GM21717 (cell line): Measurements from ENCODE around the gene RFX7.
A peak's percentile ranks its signal among the peaks of the same experiment; 100 is the strongest.
"Not testable (repeated sequence)": the region's sequence is repeated elsewhere in the genome, so short reads cannot be mapped to it uniquely, and the experiment has no call there.

Source experiments
- ATAC-seq: cut with Tn5 transposase; IDR thresholded peaks from one replicate; pipeline ENCODE4 v1.9.1; 2021; ENCODE audit warnings: mild to moderate bottlenecking, moderate library complexity; ENCODE audit not compliant: unreplicated experiment

Gene RFX7

GRCh38 chr15:56243163-56244037 lies at the start of gene RFX7:
Gene RFX7 (minus strand): TSS chr15:56243879. CDS start chr15:56243285, 594 bp downstream.
- peak; percentile 43 for ATAC-seq

- ATAC-seq = no peak
These were observed 49.1 kb upstream of the RFX7 start for GRCh38 chr15:56292546-56293316.

GRCh38 chr15:56291741-56292140 lies 48.1 kb upstream of the RFX7 start:
- no peak for ATAC-seq

GRCh38 chr15:56286213-56286612 lies 42.5 kb upstream of the RFX7 start:
- no peak for ATAC-seq

GRCh38 chr15:56281145-56281544 lies 37.5 kb upstream of the RFX7 start:
- ATAC-seq = no peak

- ATAC-seq = no peak
These were observed 30.0 kb upstream of the RFX7 start for GRCh38 chr15:56273724-56274123.

- no peak for ATAC-seq
These were observed 28.8 kb upstream of the RFX7 start for GRCh38 chr15:56272454-56272853.

GRCh38 chr15:56266465-56266864 lies 22.8 kb upstream of the RFX7 start:
- not testable (repeated sequence) for ATAC-seq

- ATAC-seq = no peak
These were observed 18.3 kb upstream of the RFX7 start for GRCh38 chr15:56261854-56262509.

- not testable (repeated sequence) for ATAC-seq
These were observed 13.6 kb upstream of the RFX7 start for GRCh38 chr15:56257306-56257705.

GRCh38 chr15:56254265-56254664 lies 10.6 kb upstream of the RFX7 start:
- no peak for ATAC-seq

GRCh38 chr15:56252386-56252785 lies 8.7 kb upstream of the RFX7 start:
- ATAC-seq = no peak

- ATAC-seq = no peak
These were observed 7.8 kb upstream of the RFX7 start for GRCh38 chr15:56251315-56252095.

GRCh38 chr15:56250626-56251025 lies 6.9 kb upstream of the RFX7 start:
- no peak for ATAC-seq

GRCh38 chr15:56249092-56249491 lies 5.4 kb upstream of the RFX7 start:
- no peak for ATAC-seq

GRCh38 chr15:56248311-56248992 lies 4.8 kb upstream of the RFX7 start:
- no peak for ATAC-seq

- no peak for ATAC-seq
These were observed 3.6 kb upstream of the RFX7 start for GRCh38 chr15:56247266-56247665.

GRCh38 chr15:56245871-56246814 lies 2.5 kb upstream of the RFX7 start:
- ATAC-seq = peak; percentile 49
